LoVo (cell line): ENCODE results near the gene MYL9.
A peak's percentile ranks its signal among the peaks of the same experiment; 100 is the strongest.

Experiments
- DNase-seq: peaks from one replicate; pipeline ENCODE4 v3.0.0-alpha.2; 2016; ENCODE audit warnings: low spot score

Gene MYL9

DNA sequence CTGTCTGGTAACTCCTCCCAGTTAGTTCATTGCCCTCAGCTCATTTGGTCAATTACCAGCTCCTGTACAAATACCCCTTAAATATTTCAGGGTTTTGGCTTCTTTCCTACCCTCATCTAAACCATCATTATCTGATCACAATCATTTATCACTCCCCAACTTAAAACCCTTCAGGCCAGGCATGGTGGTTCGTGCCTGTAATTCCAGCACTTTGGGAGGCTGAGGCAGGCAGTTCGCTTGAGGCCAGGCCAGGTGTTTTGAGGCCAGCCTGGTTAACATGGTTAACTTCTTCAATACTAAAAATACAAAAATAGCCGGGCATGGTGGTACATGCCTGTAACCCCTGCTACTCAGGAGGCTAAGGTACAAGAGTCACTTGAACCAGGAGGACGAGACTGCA is 41.5 kb downstream of the MYL9 start:
- no peak for DNase-seq

DNA sequence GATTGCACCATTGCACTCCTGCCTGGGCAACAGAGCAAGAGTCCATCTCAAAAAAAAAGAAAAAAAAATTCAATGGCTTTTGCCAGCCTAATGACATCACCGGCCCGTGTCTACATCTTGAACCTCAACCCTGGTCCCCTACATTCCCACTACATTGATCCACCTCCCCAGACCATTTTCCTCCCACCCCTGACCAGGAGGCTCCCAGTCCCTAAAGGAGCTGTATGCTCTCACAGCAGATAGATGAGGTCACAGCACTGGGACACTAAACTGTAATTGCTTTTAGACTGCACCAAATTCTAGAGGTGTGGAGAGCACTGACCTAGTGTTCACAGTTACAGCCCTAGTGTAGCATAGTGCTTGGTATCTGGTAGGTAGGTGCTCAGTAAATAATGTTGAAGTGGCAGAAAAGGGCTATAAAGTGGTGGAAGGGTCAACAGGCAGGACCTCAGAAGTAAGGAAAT is 42.7 kb downstream of the MYL9 start:
- DNase-seq: no peak

DNA sequence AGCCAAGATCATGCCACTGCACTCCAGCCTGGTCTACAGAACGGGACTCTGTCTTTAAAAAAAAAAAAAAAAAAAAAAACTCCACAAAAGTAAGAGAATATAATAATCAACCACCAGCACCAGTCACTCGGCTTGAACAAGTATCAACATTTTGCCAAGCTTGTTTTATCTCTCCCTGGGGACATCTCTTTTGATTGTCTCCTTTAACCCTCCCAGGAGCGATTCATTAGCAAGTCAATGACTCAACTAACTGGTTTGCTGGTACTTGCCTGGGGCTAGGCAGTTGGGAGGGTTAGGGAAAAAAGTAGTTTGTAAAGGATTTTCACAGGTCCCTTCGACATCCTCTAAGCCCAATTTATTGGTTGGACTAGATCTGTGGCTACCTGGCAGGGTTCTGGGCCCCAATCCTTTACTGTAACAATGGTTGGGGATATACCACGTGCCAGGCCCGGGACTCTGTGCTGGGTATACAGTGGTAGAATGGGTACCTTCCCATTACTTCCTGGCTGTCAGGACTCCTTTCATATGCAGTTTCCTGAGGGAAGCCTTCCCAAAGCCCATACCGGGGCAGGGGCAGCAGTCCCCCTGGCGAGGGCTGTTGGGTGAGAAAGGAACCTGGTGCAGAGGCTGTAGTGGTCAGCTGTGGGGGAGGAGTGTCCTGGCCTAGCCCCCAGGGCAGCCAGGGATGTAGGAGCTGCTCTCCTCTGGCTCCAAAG is 44.2 kb downstream of the MYL9 start:
- DNase-seq: no peak

DNA sequence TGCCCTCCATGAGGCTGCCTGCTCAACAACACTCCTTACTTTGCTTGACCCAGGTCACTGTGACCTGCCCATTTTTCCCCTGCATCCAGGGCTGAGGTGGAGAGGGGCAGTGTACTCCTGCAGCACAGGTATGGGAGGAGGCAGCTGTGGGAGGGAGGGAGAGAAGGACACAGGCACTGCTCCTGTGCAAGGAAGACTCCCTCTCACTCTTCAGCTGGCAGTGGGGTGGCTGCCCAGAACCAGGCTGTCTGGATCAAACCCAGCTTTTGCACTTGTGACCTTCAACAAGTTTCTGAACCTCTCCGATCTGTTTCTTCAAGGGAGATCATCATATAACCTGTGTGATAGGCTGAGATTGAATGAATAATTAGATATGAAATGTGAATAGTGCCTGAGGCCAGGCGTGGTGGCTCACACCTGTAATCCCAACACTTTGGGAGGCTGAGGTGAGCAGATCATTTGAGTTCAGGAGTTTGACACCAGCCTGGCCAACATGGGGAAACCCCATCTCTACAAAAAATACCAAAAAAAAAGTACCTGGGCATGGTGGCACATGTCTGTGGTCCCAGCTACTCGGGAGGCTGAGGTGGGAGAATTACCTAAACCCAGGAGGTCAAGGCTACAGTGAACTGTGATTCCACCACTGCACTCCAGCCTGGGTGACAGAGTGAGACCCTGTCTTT is 46.2 kb downstream of the MYL9 start:
- DNase-seq: no peak

- no peak for DNase-seq
These were observed 50.0 kb downstream of the MYL9 start for GRCh38 chr20:36591281-36591680.

GRCh38 chr20:36591854-36592641 is 50.7 kb downstream of the MYL9 start:
- peak; percentile 31 for DNase-seq

DNA sequence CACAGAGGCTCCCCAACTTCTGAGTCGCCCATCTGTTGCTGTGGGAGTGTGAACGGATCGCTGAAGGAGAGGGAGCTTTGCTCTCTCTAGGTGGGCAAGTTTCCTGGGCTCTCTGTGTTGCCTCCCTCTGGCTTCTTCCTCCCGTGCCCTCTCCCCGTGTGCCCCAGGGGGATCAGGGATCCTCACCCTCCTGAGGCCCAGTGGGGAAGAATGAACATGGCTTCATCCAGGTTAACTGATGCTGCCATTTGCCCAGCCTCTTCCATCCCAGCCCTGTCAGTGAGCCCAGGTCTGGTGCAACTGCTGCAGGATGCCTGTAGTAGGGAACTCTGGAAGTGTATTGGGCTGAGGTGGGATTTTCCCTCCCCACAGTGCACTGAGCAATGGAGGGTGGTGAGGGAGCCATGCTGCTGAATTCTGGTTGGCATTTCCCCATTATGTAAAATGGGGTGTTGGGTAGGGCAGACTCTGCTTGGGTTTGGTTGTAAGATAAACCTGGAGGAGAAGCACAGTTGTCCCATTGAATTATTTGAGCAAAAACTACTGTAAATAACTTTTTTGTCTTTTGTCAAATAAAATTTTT is 52.1 kb downstream of the MYL9 start:
- DNase-seq: no peak

- DNase-seq: no peak
These were observed 58.6 kb downstream of the MYL9 start for GRCh38 chr20:36599912-36600345.
